HEK293 (cell line): ENCODE results near the gene ANKRD34B.

Source experiments
- ZNF335 ChIP-seq: fragments of 450-650 bp; formaldehyde crosslinking; conservative IDR thresholded peaks from 2 replicates; pipeline ENCODE4 v1.5.1; 2016; ENCODE audit warnings: missing biosample characterization, missing genetic modification characterization
- TF ChIP-seq, protein P1 (sequence below): fragments of 450-650 bp; formaldehyde crosslinking; IDR thresholded peaks from 2 replicates; pipeline ENCODE4 v1.5.1; 2016; ENCODE audit warnings: missing biosample characterization, missing genetic modification characterization
- TF ChIP-seq, protein P2 (sequence below): fragments of 450-650 bp; formaldehyde crosslinking; IDR thresholded peaks from 2 replicates; pipeline ENCODE4 v1.5.1; 2016; ENCODE audit warnings: missing biosample characterization, missing genetic modification characterization

DNA sequence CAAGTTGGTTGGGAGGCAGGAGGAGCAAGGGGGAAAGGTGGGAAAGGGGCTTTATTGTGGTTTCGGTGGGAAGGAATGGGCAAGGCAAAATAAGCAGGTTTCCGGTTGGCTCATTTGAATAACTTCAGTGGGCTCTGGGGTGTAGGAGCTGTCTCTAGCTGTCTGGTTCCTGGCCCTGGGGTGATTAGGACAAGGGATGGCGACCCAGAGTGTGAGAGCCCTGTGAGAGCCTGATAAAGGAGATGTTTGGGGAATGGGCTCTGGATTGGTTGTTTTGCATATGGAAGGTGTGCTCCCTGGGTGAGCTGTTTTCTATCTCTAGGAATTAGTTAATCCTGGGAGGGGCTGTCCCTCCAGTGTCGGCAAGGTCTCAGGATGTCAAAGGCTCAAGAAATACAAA, 15.4 kb downstream of the ANKRD34B start:
- TF ChIP-seq, protein P1, sequence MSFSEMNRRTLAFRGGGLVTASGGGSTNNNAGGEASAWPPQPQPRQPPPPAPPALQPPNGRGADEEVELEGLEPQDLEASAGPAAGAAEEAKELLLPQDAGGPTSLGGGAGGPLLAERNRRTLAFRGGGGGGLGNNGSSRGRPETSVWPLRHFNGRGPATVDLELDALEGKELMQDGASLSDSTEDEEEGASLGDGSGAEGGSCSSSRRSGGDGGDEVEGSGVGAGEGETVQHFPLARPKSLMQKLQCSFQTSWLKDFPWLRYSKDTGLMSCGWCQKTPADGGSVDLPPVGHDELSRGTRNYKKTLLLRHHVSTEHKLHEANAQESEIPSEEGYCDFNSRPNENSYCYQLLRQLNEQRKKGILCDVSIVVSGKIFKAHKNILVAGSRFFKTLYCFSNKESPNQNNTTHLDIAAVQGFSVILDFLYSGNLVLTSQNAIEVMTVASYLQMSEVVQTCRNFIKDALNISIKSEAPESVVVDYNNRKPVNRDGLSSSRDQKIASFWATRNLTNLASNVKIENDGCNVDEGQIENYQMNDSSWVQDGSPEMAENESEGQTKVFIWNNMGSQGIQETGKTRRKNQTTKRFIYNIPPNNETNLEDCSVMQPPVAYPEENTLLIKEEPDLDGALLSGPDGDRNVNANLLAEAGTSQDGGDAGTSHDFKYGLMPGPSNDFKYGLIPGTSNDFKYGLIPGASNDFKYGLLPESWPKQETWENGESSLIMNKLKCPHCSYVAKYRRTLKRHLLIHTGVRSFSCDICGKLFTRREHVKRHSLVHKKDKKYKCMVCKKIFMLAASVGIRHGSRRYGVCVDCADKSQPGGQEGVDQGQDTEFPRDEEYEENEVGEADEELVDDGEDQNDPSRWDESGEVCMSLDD = no peak
- TF ChIP-seq, protein P2, sequence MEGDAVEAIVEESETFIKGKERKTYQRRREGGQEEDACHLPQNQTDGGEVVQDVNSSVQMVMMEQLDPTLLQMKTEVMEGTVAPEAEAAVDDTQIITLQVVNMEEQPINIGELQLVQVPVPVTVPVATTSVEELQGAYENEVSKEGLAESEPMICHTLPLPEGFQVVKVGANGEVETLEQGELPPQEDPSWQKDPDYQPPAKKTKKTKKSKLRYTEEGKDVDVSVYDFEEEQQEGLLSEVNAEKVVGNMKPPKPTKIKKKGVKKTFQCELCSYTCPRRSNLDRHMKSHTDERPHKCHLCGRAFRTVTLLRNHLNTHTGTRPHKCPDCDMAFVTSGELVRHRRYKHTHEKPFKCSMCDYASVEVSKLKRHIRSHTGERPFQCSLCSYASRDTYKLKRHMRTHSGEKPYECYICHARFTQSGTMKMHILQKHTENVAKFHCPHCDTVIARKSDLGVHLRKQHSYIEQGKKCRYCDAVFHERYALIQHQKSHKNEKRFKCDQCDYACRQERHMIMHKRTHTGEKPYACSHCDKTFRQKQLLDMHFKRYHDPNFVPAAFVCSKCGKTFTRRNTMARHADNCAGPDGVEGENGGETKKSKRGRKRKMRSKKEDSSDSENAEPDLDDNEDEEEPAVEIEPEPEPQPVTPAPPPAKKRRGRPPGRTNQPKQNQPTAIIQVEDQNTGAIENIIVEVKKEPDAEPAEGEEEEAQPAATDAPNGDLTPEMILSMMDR (tag by site-specific recombination) = no peak
- TF ChIP-seq ZNF335 (tag by site-specific recombination) = no peak
